GM18868 (cell line): ENCODE data around the gene POLR1E.

ENCODE experiments used
- ATAC-seq: cut with Tn5 transposase; IDR thresholded peaks from one replicate; pipeline ENCODE4 v1.9.1; 2021; ENCODE audit warnings: mild to moderate bottlenecking, moderate library complexity; ENCODE audit not compliant: unreplicated experiment

POLR1E gene

GRCh38 chr9:37531699-37532098 is 46.0 kb downstream of the POLR1E start:
- ATAC-seq: peak; percentile 72

- ATAC-seq: no peak
Observed at GRCh38 chr9:37534412-37534811, 48.7 kb downstream of the POLR1E start.

DNA sequence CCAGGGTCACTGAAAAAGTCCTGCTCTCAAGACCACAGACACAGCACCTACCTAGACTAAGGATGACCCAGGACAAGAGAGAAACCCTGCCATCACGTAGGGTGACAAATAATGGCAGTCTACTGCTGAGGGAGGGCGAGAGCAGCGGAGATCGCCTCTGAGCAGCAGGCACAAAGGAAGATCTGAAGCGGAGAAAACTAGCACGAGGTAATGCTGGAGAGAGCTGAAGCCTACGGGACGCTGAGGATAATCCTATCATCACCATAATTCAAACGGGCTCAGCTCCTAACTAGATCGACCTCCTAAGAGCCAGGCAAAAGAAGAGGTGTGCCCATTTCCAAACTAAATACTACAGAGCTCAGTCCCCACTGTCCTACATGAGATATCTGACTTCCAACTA is 49.2 kb downstream of the POLR1E start:
- ATAC-seq: no peak

DNA sequence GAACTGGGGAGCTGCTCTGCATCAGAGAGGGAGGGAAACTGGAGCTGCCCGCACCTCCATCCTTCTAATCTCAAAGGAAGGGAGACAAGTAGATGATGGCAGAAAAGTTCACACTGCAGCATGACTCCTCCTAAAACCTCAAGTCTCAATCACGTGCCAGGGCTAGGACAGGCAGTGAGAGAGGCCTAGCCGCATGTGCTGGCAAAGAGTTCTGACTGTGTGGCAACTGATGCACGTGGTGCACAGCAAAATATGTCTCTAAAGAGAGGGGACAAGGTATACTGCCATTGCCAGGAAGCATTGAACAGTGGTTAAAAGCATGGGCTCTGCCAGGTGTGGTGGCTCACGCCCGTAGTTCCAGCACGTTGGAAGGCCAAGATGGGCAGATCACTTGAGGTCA is 52.4 kb downstream of the POLR1E start:
- ATAC-seq: no peak

DNA sequence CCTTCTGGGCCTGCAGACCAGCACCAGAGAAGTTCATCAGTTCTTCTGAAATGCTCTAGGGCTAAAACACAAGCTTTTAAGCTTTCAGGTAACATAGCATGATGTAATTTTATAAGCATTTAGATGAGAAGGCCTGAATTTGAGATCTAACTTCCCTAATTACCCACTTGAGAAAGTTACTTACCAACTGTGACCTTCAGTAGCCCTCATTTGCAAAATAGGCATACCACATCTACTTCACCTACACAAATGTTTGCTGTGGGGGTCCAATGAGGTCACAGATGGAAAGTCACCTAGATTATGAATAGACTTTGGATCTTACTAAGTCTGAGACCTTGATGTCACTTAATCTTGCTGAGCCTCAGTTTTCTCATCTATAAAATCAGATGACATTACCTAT is 53.9 kb downstream of the POLR1E start:
- ATAC-seq: no peak

- no peak for ATAC-seq
Observed at GRCh38 chr9:37540634-37541033, 54.9 kb downstream of the POLR1E start.

GRCh38 chr9:37541465-37541864 is 55.7 kb downstream of the POLR1E start:
- no peak for ATAC-seq

DNA sequence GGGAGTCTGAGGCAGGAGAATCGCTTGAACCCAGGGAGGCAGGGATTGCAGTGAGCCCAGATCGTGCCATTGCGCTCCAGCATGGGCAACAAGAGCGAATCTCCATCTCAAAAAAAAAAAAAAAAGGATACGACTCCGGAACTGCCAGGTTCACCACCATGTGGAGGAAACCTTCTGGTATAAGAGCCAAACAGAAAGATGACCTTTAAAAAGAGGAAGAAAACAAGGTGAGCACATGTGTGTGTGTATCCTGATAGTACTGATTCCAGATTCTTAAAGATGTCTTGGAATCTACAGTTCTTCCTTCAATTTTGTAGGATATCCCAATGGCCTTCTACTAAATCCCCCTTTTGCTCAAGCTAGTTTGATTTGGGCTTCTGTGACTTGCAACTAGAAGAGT is 56.7 kb downstream of the POLR1E start:
- no peak for ATAC-seq

GRCh38 chr9:37542895-37543294 is 57.1 kb downstream of the POLR1E start:
- ATAC-seq: no peak

DNA sequence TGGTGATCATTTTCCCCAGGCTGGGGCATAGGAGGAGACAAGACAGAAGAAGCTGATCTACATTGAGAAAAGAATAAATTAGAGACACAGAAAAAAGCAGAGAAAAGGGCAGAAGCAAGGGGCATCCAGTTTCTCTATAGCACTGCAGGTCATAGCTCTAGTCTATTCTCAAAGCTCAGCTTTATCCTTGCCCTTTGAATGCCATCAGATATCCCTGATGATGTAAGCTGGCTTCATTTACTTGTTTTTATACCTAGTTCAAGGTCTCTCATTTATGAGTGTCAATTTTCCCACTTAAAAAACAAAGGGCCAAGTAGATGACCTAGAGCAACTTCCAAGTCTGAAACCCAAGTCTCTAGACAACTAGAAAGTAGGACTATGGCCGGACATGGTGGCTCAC is 57.7 kb downstream of the POLR1E start:
- ATAC-seq: no peak

- ATAC-seq: no peak
Observed at GRCh38 chr9:37547328-37547878, 61.7 kb downstream of the POLR1E start.

DNA sequence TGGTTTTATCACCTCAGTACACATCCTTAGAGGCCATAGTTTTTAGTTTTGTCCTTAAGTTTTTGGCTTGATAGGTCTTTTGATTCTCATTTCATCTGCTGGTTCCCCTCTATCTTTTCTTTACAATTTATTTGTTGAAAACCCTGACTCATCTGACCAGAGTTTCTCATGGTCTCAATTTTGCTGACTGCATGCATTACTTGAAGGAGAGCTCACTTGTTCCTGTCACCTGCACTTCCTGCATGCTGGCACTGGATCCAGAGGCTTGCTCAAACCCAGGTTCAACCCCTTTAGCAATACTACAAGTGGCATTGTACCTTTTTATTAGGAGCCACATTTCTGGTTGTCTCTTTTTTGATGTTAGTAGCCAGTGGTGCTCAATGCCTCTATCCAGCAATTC is 63.8 kb downstream of the POLR1E start:
- no peak for ATAC-seq

DNA sequence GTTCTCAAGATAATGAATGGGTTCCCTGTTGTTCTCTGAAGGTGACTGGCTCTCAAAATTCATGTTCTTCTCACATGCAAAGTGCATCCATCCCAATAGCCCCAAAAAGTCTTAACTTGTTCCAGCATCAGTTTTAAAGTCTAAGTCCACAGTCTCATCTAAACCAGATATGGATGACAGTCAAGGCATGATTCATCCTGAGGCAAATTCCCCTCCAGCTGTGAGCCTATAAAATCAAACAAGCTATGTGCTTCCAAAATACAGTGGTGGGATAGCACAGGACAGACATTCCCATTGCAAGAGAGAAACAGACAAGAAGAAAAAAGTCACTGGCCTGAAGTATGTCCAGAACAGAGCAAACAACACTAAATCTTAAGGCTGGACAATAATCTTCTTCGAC is 65.0 kb downstream of the POLR1E start:
- ATAC-seq: no peak

- no peak for ATAC-seq
Observed at GRCh38 chr9:37551468-37551867, 65.7 kb downstream of the POLR1E start.

- no peak for ATAC-seq
Observed at GRCh38 chr9:37551888-37552287, 66.1 kb downstream of the POLR1E start.
